Panc1 (cell line): ENCODE data around the gene ZNF469. TPM values are rescaled to one million over a fixed set of nuclear protein-coding genes. Genes with fewer than 3 reads are reported as not detected.

Experiments used
- ATAC-seq: fragments of 200-7000 bp; cut with Tn5 transposase; 2 replicates; pipeline ENCODE4 v1.9.1; 2020; ENCODE audit warnings: mild to moderate bottlenecking, moderate library complexity
- BruUV-seq: library from RNA; stranded (reverse); fragments of 400-500 nt; replicated peaks from 2 replicates; lab custom pipeline; 2021; lab: Mats Ljungman, UMichigan
- CTCF ChIA-PET: fragments of 300-600 bp; sonication (Branson Sonifier 250); formaldehyde crosslinking; loops from one replicate; lab custom pipeline; 2022; ENCODE audit warnings: antibody characterized with exemption; lab: Charles Lee
- POLR2A ChIA-PET: fragments of 300-600 bp; sonication (Branson Sonifier 250); formaldehyde crosslinking; loops from one replicate; lab custom pipeline; 2022; ENCODE audit warnings: antibody characterized with exemption; lab: Charles Lee
- DNase-seq: peaks from one replicate; pipeline ENCODE4 v3.0.0-alpha.2; 2010; ENCODE audit warnings: low read depth, low spot score
- H3K27ac ChIP-seq: 2 replicates; pipeline ENCODE4 v1.5.1; 2011; ENCODE audit warnings: mild to moderate bottlenecking, low read length, inconsistent platforms
- H3K27me3 ChIP-seq: fragments of 200-500 bp; sonication (Bioruptor generic); 2 replicates; pipeline ENCODE4 v1.6.0; 2014; ENCODE audit warnings: low read length, inconsistent platforms; ENCODE audit not compliant: control insufficient read depth, insufficient read depth
- H3K36me3 ChIP-seq: fragments of 200-500 bp; sonication (Bioruptor generic); 2 replicates; pipeline ENCODE4 v1.5.1; 2014; ENCODE audit warnings: inconsistent platforms, mild to moderate bottlenecking, low read length, moderate library complexity; ENCODE audit not compliant: control insufficient read depth, insufficient read depth
- H3K4me1 ChIP-seq: 2 replicates; pipeline ENCODE4 v1.5.1; 2011; ENCODE audit warnings: inconsistent platforms, mild to moderate bottlenecking, low read length, moderate library complexity; ENCODE audit not compliant: control insufficient read depth, insufficient read depth
- H3K4me3 ChIP-seq, 2 experiments: 2 replicates each; pipeline ENCODE4 v1.5.1; 2011 to 2012; ENCODE audit warnings: low read depth in 2 of 2, low read length in 2 of 2, mild to moderate bottlenecking in 2 of 2, inconsistent platforms in 1 of 2, moderate library complexity in 1 of 2
- H3K9me3 ChIP-seq: fragments of 200-500 bp; sonication (Bioruptor generic); 2 replicates; pipeline ENCODE4 v1.5.1; 2014; ENCODE audit warnings: low read depth, mild to moderate bottlenecking, inconsistent platforms, low read length, moderate library complexity; ENCODE audit not compliant: control insufficient read depth, insufficient read depth
- POLR2AphosphoS5 ChIP-seq: IDR thresholded peaks from 2 replicates; pipeline ENCODE4 v1.6.1; 2012; ENCODE audit warnings: mild to moderate bottlenecking, low read depth, low read length, moderate library complexity
- SIN3A ChIP-seq: IDR thresholded peaks from 2 replicates; pipeline ENCODE4 v1.6.1; 2012; ENCODE audit warnings: low read depth, mild to moderate bottlenecking, low read length, moderate library complexity, borderline replicate concordance; ENCODE audit not compliant: insufficient read depth
- TCF7L2 ChIP-seq: IDR thresholded peaks from 2 replicates; pipeline ENCODE4 v1.6.1; 2011; ENCODE audit warnings: mild to moderate bottlenecking, low read depth, low read length, inconsistent platforms
- in situ Hi-C: cut with HindIII; loops from 2 replicates; pipeline ENCODE4 v1.10.0; 2016; ENCODE audit warnings: low sequenced_read_pairs, low pct_unique_long_range_greater_than_20kb
- intact Hi-C: fragments of 100-400 bp; cut with micrococcal nuclease; formaldehyde crosslinking; loops from one replicate; pipeline ENCODE4 v1.10.0; 2022; ENCODE audit not compliant: unreplicated experiment
- total RNA-seq: library from RNA; stranded (reverse); gene quantifications from one replicate; pipeline ENCODE4 v1.2.1, GENCODE V29; 2021; ENCODE audit not compliant: unreplicated experiment
- TF ChIP-seq, protein P1 (sequence below): fragments of 450-650 bp; IDR thresholded peaks from 2 replicates; pipeline ENCODE4 v1.5.1; 2017; ENCODE audit warnings: mild to moderate bottlenecking
- TF ChIP-seq, protein P2 (sequence below), 2 experiments: IDR thresholded peaks; 2 replicates each; pipeline ENCODE4 v1.6.1; 2011 to 2012; ENCODE audit warnings: low read depth in 2 of 2, control low read depth in 1 of 2, low read length in 1 of 2, mild to moderate bottlenecking in 1 of 2, moderate library complexity in 1 of 2; ENCODE audit not compliant: insufficient read depth in 1 of 2

Gene ZNF469
- total RNA-seq, 1 experiment from 2014 or later: 1.3 TPM

DNA sequence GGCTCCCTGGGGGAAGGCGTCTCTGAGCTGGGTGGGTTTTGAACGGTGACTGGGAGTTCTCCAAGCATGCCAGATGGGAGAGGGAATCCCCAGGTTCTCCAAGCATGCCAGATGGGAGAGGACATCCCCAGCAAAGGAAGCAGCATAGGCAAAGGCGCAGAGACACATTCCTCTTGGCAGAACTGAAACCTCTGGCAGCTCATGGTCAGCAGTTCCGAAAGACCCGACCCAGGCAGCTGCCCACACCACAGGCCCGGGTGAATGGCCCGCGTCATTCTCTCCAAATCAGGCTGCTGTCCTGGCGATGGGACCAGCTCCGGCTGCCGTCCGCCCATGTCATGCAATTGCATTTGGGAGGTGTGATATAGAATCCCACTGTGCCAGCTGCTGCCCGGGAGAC is 8.0 kb downstream of the ZNF469 start:
- no peak overlapping the region for H3K27ac ChIP-seq
- no peaks in the 10 kb centered on the region for H3K36me3 ChIP-seq
- H3K27me3 ChIP-seq: no peaks in the 10 kb centered on the region
- ATAC-seq: no peak
- intact Hi-C loops (no loop called here), in situ Hi-C loops (no loop called here)
- ChIA-PET CTCF (no interaction called here), POLR2A (no interaction called here)
- TF ChIP-seq POLR2AphosphoS5 (no peak), TCF7L2 (no peak), SIN3A (no peak)
- TF ChIP-seq, protein P1, sequence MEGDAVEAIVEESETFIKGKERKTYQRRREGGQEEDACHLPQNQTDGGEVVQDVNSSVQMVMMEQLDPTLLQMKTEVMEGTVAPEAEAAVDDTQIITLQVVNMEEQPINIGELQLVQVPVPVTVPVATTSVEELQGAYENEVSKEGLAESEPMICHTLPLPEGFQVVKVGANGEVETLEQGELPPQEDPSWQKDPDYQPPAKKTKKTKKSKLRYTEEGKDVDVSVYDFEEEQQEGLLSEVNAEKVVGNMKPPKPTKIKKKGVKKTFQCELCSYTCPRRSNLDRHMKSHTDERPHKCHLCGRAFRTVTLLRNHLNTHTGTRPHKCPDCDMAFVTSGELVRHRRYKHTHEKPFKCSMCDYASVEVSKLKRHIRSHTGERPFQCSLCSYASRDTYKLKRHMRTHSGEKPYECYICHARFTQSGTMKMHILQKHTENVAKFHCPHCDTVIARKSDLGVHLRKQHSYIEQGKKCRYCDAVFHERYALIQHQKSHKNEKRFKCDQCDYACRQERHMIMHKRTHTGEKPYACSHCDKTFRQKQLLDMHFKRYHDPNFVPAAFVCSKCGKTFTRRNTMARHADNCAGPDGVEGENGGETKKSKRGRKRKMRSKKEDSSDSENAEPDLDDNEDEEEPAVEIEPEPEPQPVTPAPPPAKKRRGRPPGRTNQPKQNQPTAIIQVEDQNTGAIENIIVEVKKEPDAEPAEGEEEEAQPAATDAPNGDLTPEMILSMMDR: no peak
- TF ChIP-seq, protein P2, sequence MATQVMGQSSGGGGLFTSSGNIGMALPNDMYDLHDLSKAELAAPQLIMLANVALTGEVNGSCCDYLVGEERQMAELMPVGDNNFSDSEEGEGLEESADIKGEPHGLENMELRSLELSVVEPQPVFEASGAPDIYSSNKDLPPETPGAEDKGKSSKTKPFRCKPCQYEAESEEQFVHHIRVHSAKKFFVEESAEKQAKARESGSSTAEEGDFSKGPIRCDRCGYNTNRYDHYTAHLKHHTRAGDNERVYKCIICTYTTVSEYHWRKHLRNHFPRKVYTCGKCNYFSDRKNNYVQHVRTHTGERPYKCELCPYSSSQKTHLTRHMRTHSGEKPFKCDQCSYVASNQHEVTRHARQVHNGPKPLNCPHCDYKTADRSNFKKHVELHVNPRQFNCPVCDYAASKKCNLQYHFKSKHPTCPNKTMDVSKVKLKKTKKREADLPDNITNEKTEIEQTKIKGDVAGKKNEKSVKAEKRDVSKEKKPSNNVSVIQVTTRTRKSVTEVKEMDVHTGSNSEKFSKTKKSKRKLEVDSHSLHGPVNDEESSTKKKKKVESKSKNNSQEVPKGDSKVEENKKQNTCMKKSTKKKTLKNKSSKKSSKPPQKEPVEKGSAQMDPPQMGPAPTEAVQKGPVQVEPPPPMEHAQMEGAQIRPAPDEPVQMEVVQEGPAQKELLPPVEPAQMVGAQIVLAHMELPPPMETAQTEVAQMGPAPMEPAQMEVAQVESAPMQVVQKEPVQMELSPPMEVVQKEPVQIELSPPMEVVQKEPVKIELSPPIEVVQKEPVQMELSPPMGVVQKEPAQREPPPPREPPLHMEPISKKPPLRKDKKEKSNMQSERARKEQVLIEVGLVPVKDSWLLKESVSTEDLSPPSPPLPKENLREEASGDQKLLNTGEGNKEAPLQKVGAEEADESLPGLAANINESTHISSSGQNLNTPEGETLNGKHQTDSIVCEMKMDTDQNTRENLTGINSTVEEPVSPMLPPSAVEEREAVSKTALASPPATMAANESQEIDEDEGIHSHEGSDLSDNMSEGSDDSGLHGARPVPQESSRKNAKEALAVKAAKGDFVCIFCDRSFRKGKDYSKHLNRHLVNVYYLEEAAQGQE (IDR thresholded peaks at IDR 0.05; ENCODE audit: insufficient read depth in 1 of 2, low read depth in 2 of 2, low read length in 1 of 2): no peak
- DNase-seq: no peak
- no TSS peak for BruUV-seq
- H3K9me3 ChIP-seq: no peaks in the 10 kb centered on the region
- H3K4me3 ChIP-seq: no peak overlapping the region
- H3K4me1 ChIP-seq: peaks cover 11% of the 10 kb centered on the region

DNA sequence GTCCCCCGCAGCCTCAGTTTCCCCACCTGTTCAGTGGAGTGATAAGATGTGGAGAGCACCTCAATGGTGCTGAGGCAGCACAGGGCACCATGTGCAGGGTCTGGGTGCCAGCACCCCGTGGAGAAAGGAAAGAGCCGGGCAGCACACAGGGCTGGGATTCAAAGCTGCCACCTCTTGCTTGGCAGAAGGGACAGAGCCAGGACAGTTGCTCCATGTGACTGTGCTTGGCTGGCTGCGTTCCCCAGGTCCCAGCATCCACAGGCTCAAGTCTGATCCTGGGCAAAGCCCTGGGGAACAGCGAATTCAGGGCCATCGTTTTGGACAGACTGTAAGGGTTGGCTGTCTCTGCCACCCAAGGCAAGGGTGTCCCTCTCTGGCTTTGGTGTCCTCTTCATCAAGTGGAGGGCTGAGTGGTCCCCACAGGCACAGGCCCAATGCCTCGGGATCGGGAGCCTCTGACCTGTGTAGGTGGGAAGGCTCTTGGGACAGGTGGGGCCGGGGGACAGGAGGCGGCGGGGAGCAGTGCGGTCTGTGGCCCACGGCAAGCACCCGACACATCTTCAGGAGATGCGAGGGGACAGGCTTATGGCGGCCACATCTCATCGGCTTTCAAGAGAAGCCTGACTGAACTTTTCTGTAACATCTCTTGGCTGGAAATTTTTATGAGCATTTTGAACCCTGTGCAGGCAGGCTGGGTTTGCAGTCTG is 8.5 kb downstream of the ZNF469 start:
- Histone ChIP-seq H3K36me3 (no peaks in the 10 kb centered on the region), H3K9me3 (no peaks in the 10 kb centered on the region), H3K27me3 (no peaks in the 10 kb centered on the region), H3K4me1 (peaks cover 11% of the 10 kb centered on the region), H3K27ac (no peak overlapping the region), H3K4me3 (no peak overlapping the region)
- no peak for DNase-seq
- ChIA-PET CTCF (no interaction called here), POLR2A (no interaction called here)
- intact Hi-C loops (no loop called here), in situ Hi-C loops (no loop called here)
- no peak for ATAC-seq
- BruUV-seq: no TSS peak
- TF ChIP-seq POLR2AphosphoS5 (no peak), TCF7L2 (no peak), SIN3A (no peak)
- TF ChIP-seq, protein P1: no peak
- TF ChIP-seq, protein P2 (IDR thresholded peaks at IDR 0.05; ENCODE audit: insufficient read depth in 1 of 2, low read depth in 2 of 2, low read length in 1 of 2): no peak
